SU-DHL-6 (cell line): ENCODE results near the gene PXDC1.

Source experiments
- H2AFZ ChIP-seq: fragments of 200-600 bp; sonication (generic); 2 replicates; pipeline ENCODE4 v1.6.1; 2014; ENCODE audit warnings: low read depth, mild to moderate bottlenecking, moderate library complexity, mixed read lengths, antibody characterized with exemption, low read length; ENCODE audit not compliant: severe bottlenecking
- H3F3A ChIP-seq: fragments of 200-600 bp; shearing (Covaris generic); 2 replicates; pipeline ENCODE4 v1.6.0; 2016; ENCODE audit warnings: antibody characterized with exemption, mild to moderate bottlenecking; ENCODE audit not compliant: insufficient read depth
- H3K27ac ChIP-seq: fragments of 200-600 bp; sonication (generic); 2 replicates; pipeline ENCODE4 v1.5.1; 2016; ENCODE audit warnings: low read depth, mild to moderate bottlenecking, low read length, moderate library complexity, mixed read lengths
- H3K27me3 ChIP-seq: fragments of 200-600 bp; sonication (generic), shearing (Covaris generic); 2 replicates; pipeline ENCODE4 v1.6.0; 2014; ENCODE audit warnings: mild to moderate bottlenecking, low read length
- H3K36me3 ChIP-seq: fragments of 200-600 bp; sonication (generic); 2 replicates; pipeline ENCODE4 v1.6.1; 2014; ENCODE audit warnings: mild to moderate bottlenecking, low read length, mixed read lengths
- H3K4me2 ChIP-seq: fragments of 300-600, 200-600 bp; shearing (Covaris generic), sonication (generic); 2 replicates; pipeline ENCODE4 v1.6.0; 2014; ENCODE audit warnings: low read length, low read depth, mild to moderate bottlenecking; ENCODE audit not compliant: poor library complexity, severe bottlenecking
- H3K4me3 ChIP-seq: fragments of 200-600 bp; sonication (generic); 2 replicates; pipeline ENCODE4 v1.5.1; 2014; ENCODE audit warnings: antibody characterized with exemption, low read length, mild to moderate bottlenecking, mixed read lengths; ENCODE audit not compliant: insufficient read depth, poor library complexity, severe bottlenecking
- H3K79me2 ChIP-seq: fragments of 200-600 bp; sonication (generic); 2 replicates; pipeline ENCODE4 v1.6.1; 2014; ENCODE audit warnings: mild to moderate bottlenecking, low read length, moderate library complexity; ENCODE audit not compliant: insufficient read depth
- H3K9ac ChIP-seq: fragments of 200-600 bp; sonication (generic); 2 replicates; pipeline ENCODE4 v1.7.0; 2014; ENCODE audit warnings: mild to moderate bottlenecking, low read length
- H3K9me2 ChIP-seq: fragments of 200-600 bp; sonication (generic); replicated peaks from 2 replicates; pipeline ENCODE4 v1.6.1; 2014; ENCODE audit warnings: low read length; ENCODE audit not compliant: insufficient read depth
- H3K9me3 ChIP-seq: fragments of 200-600 bp; sonication (generic); 2 replicates; pipeline ENCODE4 v1.6.1; 2014; ENCODE audit warnings: low read length, mixed read lengths; ENCODE audit not compliant: insufficient read depth
- H4K20me1 ChIP-seq: fragments of 200-600 bp; sonication (generic); 2 replicates; pipeline ENCODE4 v1.6.1; 2014; ENCODE audit warnings: low read depth, mild to moderate bottlenecking, antibody characterized with exemption, low read length, moderate library complexity, mixed read lengths
- EZH2phosphoT487 ChIP-seq: fragments of 200-600 bp; sonication (generic), shearing (Covaris generic); conservative IDR thresholded peaks from 2 replicates; pipeline ENCODE4 v1.6.1; 2018; ENCODE audit warnings: mild to moderate bottlenecking, antibody characterized with exemption, low read length, moderate library complexity, mixed read lengths
- TF ChIP-seq, protein P1 (sequence below): fragments of 200-600 bp; sonication (generic); IDR thresholded peaks from one replicate; pipeline ENCODE4 v1.5.1; 2017; ENCODE audit warnings: antibody characterized with exemption, mild to moderate bottlenecking, low read length, moderate library complexity; ENCODE audit not compliant: insufficient read depth, poor library complexity, severe bottlenecking

The PXDC1 gene

GRCh38 chr6:3798055-3798919 is 46.8 kb upstream of the PXDC1 start:
- H3K36me3 ChIP-seq, result no peaks in the 10 kb centered on the region
- no peak overlapping the region for H3K4me2 ChIP-seq
- H3K9me3 ChIP-seq, result no peaks in the 10 kb centered on the region
- no peak overlapping the region for H3K4me3 ChIP-seq
- no peak overlapping the region for H3K27ac ChIP-seq
- H4K20me1 ChIP-seq, result no peaks in the 10 kb centered on the region
- H3K27me3 ChIP-seq, result no peaks in the 10 kb centered on the region; the same call in 1 of the 2 replicates
- no peaks in the 10 kb centered on the region for H3K79me2 ChIP-seq
- no peak for TF ChIP-seq EZH2phosphoT487
- TF ChIP-seq, protein P1, sequence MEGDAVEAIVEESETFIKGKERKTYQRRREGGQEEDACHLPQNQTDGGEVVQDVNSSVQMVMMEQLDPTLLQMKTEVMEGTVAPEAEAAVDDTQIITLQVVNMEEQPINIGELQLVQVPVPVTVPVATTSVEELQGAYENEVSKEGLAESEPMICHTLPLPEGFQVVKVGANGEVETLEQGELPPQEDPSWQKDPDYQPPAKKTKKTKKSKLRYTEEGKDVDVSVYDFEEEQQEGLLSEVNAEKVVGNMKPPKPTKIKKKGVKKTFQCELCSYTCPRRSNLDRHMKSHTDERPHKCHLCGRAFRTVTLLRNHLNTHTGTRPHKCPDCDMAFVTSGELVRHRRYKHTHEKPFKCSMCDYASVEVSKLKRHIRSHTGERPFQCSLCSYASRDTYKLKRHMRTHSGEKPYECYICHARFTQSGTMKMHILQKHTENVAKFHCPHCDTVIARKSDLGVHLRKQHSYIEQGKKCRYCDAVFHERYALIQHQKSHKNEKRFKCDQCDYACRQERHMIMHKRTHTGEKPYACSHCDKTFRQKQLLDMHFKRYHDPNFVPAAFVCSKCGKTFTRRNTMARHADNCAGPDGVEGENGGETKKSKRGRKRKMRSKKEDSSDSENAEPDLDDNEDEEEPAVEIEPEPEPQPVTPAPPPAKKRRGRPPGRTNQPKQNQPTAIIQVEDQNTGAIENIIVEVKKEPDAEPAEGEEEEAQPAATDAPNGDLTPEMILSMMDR, result no peak
- H3K9ac ChIP-seq, result no peak overlapping the region
- H3F3A ChIP-seq, result no peaks in the 10 kb centered on the region
- no peak overlapping the region for H2AFZ ChIP-seq
- H3K9me2 ChIP-seq, result no peaks in the 10 kb centered on the region

DNA sequence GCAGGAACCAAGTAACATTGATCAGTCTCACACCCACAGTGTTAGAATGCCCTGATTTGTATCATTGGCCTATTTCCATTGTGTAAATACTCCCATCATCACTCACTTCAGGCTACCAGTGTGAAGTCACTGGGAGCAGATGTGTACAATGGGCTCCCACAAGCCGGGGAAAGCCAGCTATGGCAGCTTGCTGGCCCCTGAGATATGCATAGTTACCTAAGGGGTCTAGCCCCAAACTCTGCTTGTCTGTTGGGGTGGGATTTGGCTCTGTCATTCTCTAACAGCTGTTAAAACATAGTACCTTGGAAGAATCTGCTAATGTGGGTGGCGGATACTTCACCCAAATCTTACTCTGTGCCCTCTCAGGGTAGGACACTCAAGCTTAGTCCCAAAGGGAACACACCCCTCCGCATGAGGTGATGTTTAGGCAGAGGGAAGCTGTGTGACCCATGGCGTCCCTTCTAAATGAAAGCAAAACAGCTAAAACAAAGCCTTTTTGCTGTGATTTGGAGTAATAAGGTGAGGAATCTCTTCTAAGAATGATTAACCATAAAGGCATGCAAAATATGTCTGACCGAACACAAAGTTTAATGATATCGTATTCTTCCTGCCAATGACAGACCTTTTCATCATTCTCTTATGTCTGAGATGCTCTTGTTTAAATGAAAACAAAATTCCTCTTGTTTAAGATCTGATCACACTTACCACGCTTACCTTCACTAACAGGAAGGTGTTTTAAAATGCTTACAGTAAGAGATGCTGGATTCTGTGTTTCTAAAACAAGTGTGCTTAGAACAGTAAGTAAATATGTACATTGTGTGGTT is 45.9 kb upstream of the PXDC1 start:
- Histone ChIP-seq H3K27me3 (no peaks in the 10 kb centered on the region; the same call in 1 of the 2 replicates), H3K79me2 (no peaks in the 10 kb centered on the region), H3K36me3 (no peaks in the 10 kb centered on the region), H3K9me2 (no peaks in the 10 kb centered on the region), H3K9me3 (no peaks in the 10 kb centered on the region), H4K20me1 (no peaks in the 10 kb centered on the region), H2AFZ (no peak overlapping the region), H3F3A (no peaks in the 10 kb centered on the region), H3K4me2 (no peak overlapping the region), H3K9ac (no peak overlapping the region), H3K27ac (no peak overlapping the region), H3K4me3 (no peak overlapping the region)
- TF ChIP-seq, protein P1, result no peak
- no peak for TF ChIP-seq EZH2phosphoT487

DNA sequence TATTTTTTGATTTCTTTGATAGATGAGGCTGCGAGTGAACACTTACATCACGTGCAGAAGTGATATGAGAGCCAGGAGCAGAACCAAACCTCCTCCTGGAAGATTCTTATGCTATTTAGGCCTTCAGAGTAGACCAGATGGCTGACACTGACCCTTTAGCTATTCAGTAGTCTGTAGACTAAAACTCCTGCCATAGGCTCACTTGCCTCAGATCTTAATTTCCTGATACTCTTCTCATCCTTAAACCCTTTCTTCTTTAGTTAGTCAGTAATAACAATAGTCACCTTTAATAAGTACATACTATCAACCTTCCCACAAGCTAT is 45.2 kb upstream of the PXDC1 start:
- Histone ChIP-seq H3K27ac (no peak overlapping the region), H3K27me3 (no peaks in the 10 kb centered on the region; the same call in 1 of the 2 replicates), H3K79me2 (no peaks in the 10 kb centered on the region), H3F3A (no peaks in the 10 kb centered on the region), H3K9me3 (no peaks in the 10 kb centered on the region), H3K36me3 (no peaks in the 10 kb centered on the region), H3K4me3 (no peak overlapping the region), H3K9ac (no peak overlapping the region), H4K20me1 (no peaks in the 10 kb centered on the region), H3K4me2 (no peak overlapping the region), H2AFZ (no peak overlapping the region), H3K9me2 (no peaks in the 10 kb centered on the region)
- TF ChIP-seq, protein P1, result no peak
- TF ChIP-seq EZH2phosphoT487, result no peak
